HCT116 (cell line): Measurements from ENCODE around the gene OTUD7B. TPM values are rescaled to one million over a fixed set of nuclear protein-coding genes. Genes with fewer than 3 reads are reported as not detected.
A peak's percentile ranks its signal among the peaks of the same experiment; 100 is the strongest.

Experiments
- ATAC-seq: fragments of 200-7000 bp; cut with Tn5 transposase; 2 replicates; pipeline ENCODE4 v1.9.1; 2020; ENCODE audit warnings: mild to moderate bottlenecking, moderate library complexity
- BruUV-seq: library from RNA; stranded (reverse); fragments of 400-500 nt; replicated peaks from 2 replicates; lab custom pipeline; 2021; lab: Mats Ljungman, UMichigan
- CTCF ChIA-PET: fragments of 300-600 bp; sonication (Branson Sonifier 250); formaldehyde crosslinking; loops from one replicate; lab custom pipeline; 2021; ENCODE audit warnings: antibody characterized with exemption; lab: Charles Lee
- POLR2A ChIA-PET: fragments of 300-600, 350-600 bp; sonication (Branson Sonifier 250); formaldehyde crosslinking; loops from one replicate; lab custom pipeline; 2021; ENCODE audit warnings: antibody characterized with exemption; lab: Charles Lee
- RAD21 ChIA-PET, 2 experiments: fragments of 300-600 bp; sonication (Branson Sonifier 250); formaldehyde crosslinking; loops; one replicate each; lab custom pipeline; 2023; ENCODE audit warnings: low total read pairs in 2 of 2; ENCODE audit not compliant: uncharacterized antibody in 2 of 2, unreplicated experiment in 2 of 2, low non-redundant PET in 1 of 2; lab: Charles Lee
- DNase-seq: peaks from one replicate; pipeline ENCODE4 v3.0.0-alpha.2; 2010; ENCODE audit warnings: low read depth, low spot score
- H2AFZ ChIP-seq: fragments of 200-600 bp; shearing (Covaris generic), sonication (generic); 2 replicates; pipeline ENCODE4 v1.6.1; 2017; ENCODE audit warnings: low read depth, mixed run types, mixed read lengths, antibody characterized with exemption, low read length; ENCODE audit not compliant: poor library complexity, severe bottlenecking
- H3K27ac ChIP-seq: 2 replicates; pipeline ENCODE4 v1.5.1; 2012; ENCODE audit warnings: low read depth, low read length
- H3K27me3 ChIP-seq: fragments of 200-600 bp; sonication (generic); 2 replicates; pipeline ENCODE4 v1.6.1; 2016; ENCODE audit warnings: mixed run types, low read length, mixed read lengths; ENCODE audit not compliant: insufficient read depth
- H3K36me3 ChIP-seq, 2 experiments: fragments of 200-500 bp in 1 of 2; fragments of 200-600 bp in 1 of 2; sonication (Bioruptor generic) in 1 of 2; sonication (generic) in 1 of 2; 2 replicates each; pipeline versions ENCODE4 v1.5.1 to v1.6.1; 2014 to 2016; ENCODE audit warnings: low read length in 2 of 2, inconsistent platforms in 1 of 2, mixed read lengths in 1 of 2, mixed run types in 1 of 2; ENCODE audit not compliant: insufficient read depth in 2 of 2, control insufficient read depth in 1 of 2
- H3K4me1 ChIP-seq, 2 experiments: fragments of 200-600 bp in 1 of 2; sonication (generic) in 1 of 2; 2 replicates each; pipeline versions ENCODE4 v1.5.1 to v1.6.1; 2012 to 2017; ENCODE audit warnings: low read length in 2 of 2, inconsistent platforms in 1 of 2, mild to moderate bottlenecking in 1 of 2, mixed read lengths in 1 of 2, mixed run types in 1 of 2, moderate library complexity in 1 of 2; ENCODE audit not compliant: insufficient read depth in 2 of 2, control insufficient read depth in 1 of 2
- H3K4me2 ChIP-seq: fragments of 200-600 bp; sonication (generic); 2 replicates; pipeline ENCODE4 v1.6.1; 2017; ENCODE audit warnings: mixed run types, low read length, mixed read lengths
- H3K4me3 ChIP-seq, 2 experiments: fragments of 200-600 bp in 1 of 2; sonication (generic) in 1 of 2; replicated peaks in 1 of 2; 2 replicates each; pipeline ENCODE4 v1.5.1; 2011 to 2016; ENCODE audit warnings: low read length in 2 of 2, control low read depth in 1 of 2, low read depth in 1 of 2, mild to moderate bottlenecking in 1 of 2, mixed read lengths in 1 of 2, mixed run types in 1 of 2
- H3K79me2 ChIP-seq: fragments of 200-600 bp; sonication (generic); 2 replicates; pipeline ENCODE4 v1.6.1; 2017; ENCODE audit warnings: mild to moderate bottlenecking, mixed run types, low read length, moderate library complexity, mixed read lengths; ENCODE audit not compliant: insufficient read depth
- H3K9ac ChIP-seq: fragments of 200-600 bp; sonication (generic); 2 replicates; pipeline ENCODE4 v1.6.1; 2016; ENCODE audit warnings: low read length, mixed read lengths
- H3K9me2 ChIP-seq: fragments of 200-600 bp; sonication (generic), shearing (Covaris generic); 2 replicates; pipeline ENCODE4 v1.6.1; 2017; ENCODE audit warnings: mixed run types, mild to moderate bottlenecking, moderate library complexity; ENCODE audit not compliant: insufficient read depth
- H3K9me3 ChIP-seq, 2 experiments: fragments of 200-500 bp in 1 of 2; fragments of 200-600 bp in 1 of 2; sonication (Bioruptor generic) in 1 of 2; sonication (generic) in 1 of 2; 2 replicates each; pipeline ENCODE4 v1.6.1; 2014 to 2017; ENCODE audit warnings: low read length in 2 of 2, mixed read lengths in 2 of 2, inconsistent platforms in 1 of 2, low read depth in 1 of 2, mild to moderate bottlenecking in 1 of 2, mixed run types in 1 of 2, moderate library complexity in 1 of 2; ENCODE audit not compliant: control insufficient read depth in 1 of 2, insufficient read depth in 1 of 2
- H4K20me1 ChIP-seq: fragments of 200-600 bp; sonication (generic), shearing (Covaris generic); 2 replicates; pipeline ENCODE4 v1.6.1; 2017; ENCODE audit warnings: mixed run types, mild to moderate bottlenecking, moderate library complexity; ENCODE audit not compliant: insufficient read depth
- ATF3 ChIP-seq: IDR thresholded peaks from 2 replicates; pipeline ENCODE4 v1.6.1; 2012
- CBX3 ChIP-seq: IDR thresholded peaks from 2 replicates; pipeline ENCODE4 v1.6.1; 2012; ENCODE audit warnings: low read depth
- CEBPB ChIP-seq: IDR thresholded peaks from 2 replicates; pipeline ENCODE4 v1.6.1; 2012; ENCODE audit warnings: low read depth
- CTCF ChIP-seq, 3 experiments: fragments of 200-600 bp in 1 of 3; sonication (generic) in 1 of 3; IDR thresholded peaks in 2 of 3; conservative IDR thresholded peaks in 1 of 3; 2 replicates each; pipeline ENCODE4 v1.5.1; 2012 to 2017; ENCODE audit warnings: low read depth in 2 of 3, low read length in 2 of 3, antibody characterized with exemption in 1 of 3, borderline replicate concordance in 1 of 3, control low read depth in 1 of 3, mild to moderate bottlenecking in 1 of 3, mixed read lengths in 1 of 3, mixed run types in 1 of 3, moderate library complexity in 1 of 3; ENCODE audit not compliant: insufficient read depth in 1 of 3
- EGR1 ChIP-seq: IDR thresholded peaks from 2 replicates; pipeline ENCODE4 v1.6.1; 2012; ENCODE audit warnings: low read depth
- EZH2phosphoT487 ChIP-seq: fragments of 200-600 bp; IDR thresholded peaks from 2 replicates; pipeline ENCODE4 v1.6.1; 2018; ENCODE audit warnings: antibody characterized with exemption, borderline replicate concordance
- FOSL1 ChIP-seq: IDR thresholded peaks from 2 replicates; pipeline ENCODE4 v1.6.1; 2012; ENCODE audit warnings: low read depth
- JUND ChIP-seq: IDR thresholded peaks from 2 replicates; pipeline ENCODE4 v1.6.1; 2012
- MAX ChIP-seq: IDR thresholded peaks from 2 replicates; pipeline ENCODE4 v1.6.1; 2012
- POLR2A ChIP-seq: IDR thresholded peaks from 2 replicates; pipeline ENCODE4 v1.7.0; 2011; ENCODE audit warnings: borderline replicate concordance; ENCODE audit not compliant: insufficient read depth, insufficient read length; ENCODE audit errors: extremely low read depth
- REST ChIP-seq: IDR thresholded peaks from 2 replicates; pipeline ENCODE4 v1.6.1; 2012; ENCODE audit warnings: low read depth
- SIN3A ChIP-seq: IDR thresholded peaks from 2 replicates; pipeline ENCODE4 v1.6.1; 2012; ENCODE audit warnings: low read depth
- SP1 ChIP-seq: IDR thresholded peaks from 2 replicates; pipeline ENCODE4 v1.6.1; 2012; ENCODE audit warnings: low read depth
- TCF7L2 ChIP-seq: IDR thresholded peaks from 2 replicates; pipeline ENCODE4 v1.7.0; 2011; ENCODE audit warnings: borderline replicate concordance, inconsistent platforms; ENCODE audit not compliant: insufficient read depth, insufficient read length; ENCODE audit errors: extremely low read depth
- YY1 ChIP-seq: IDR thresholded peaks from 2 replicates; pipeline ENCODE4 v1.6.1; 2011; ENCODE audit warnings: low read length, low read depth, moderate library complexity, mild to moderate bottlenecking; ENCODE audit not compliant: insufficient replicate concordance; ENCODE audit errors: extremely low read depth
- ZBTB33 ChIP-seq: IDR thresholded peaks from 2 replicates; pipeline ENCODE4 v1.6.1; 2011; ENCODE audit warnings: mild to moderate bottlenecking, low read length, moderate library complexity; ENCODE audit not compliant: insufficient replicate concordance; ENCODE audit errors: extremely low read depth
- ZFX ChIP-seq: fragments of 450-650 bp; IDR thresholded peaks from 2 replicates; pipeline ENCODE4 v1.6.1; 2017
- ZNF274 ChIP-seq: fragments of 200-500 bp; sonication (Bioruptor generic); IDR thresholded peaks from 2 replicates; pipeline ENCODE4 v1.6.1; 2014; ENCODE audit warnings: mild to moderate bottlenecking, low read depth, low read length, inconsistent platforms
- intact Hi-C: fragments of 100-400 bp; cut with micrococcal nuclease; formaldehyde crosslinking; loops from 2 replicates; pipeline ENCODE4 v1.10.0; 2022
- total RNA-seq: library from RNA; stranded (reverse); gene quantifications from one replicate; pipeline ENCODE4 v1.2.1, GENCODE V29; 2021; ENCODE audit not compliant: unreplicated experiment

The OTUD7B gene
- total RNA-seq, 1 experiment from 2014 or later, result 23.7 TPM

GRCh38 chr1:149899460-149900284 lies 110.9 kb downstream of the OTUD7B start, which contains the start of gene BOLA1:
BOLA1 (plus strand) TSS chr1:149899568; CDS start chr1:149900060, 492 bp downstream.
- Histone ChIP-seq H3K9me2 (no peaks in the 10 kb centered on the region), H4K20me1 (no peaks in the 10 kb centered on the region), H3K79me2 (peaks cover 8% of the 10 kb centered on the region), H3K9me3 (no peaks in the 10 kb centered on the region), H3K4me3 (peak within 1 kb of the TSS; percentile 59 to 73), H3K4me2 (peak within 1 kb of the TSS; percentile 93), H3K36me3 (no peaks in the 10 kb centered on the region; a peak in 1 of 4 replicates), H3K9ac (peak within 1 kb of the TSS; percentile 80), H2AFZ (peak within 1 kb of the TSS; percentile 55), H3K27me3 (no peaks in the 10 kb centered on the region), H3K4me1 (peaks cover 0 to 14% of the 10 kb centered on the region in 2 experiments; a peak in 2 of 4 replicates), H3K27ac (peak within 1 kb of the TSS; percentile 70)
- POLR2A ChIA-PET, result interaction anchor here (1.0 to 1.3 kb wide), 2 partner anchors 12 to 29 kb away, joined by 3 to 8 read pairs; a partner anchor contains a TSS
- RAD21 ChIA-PET, result no interaction called here
- CTCF ChIA-PET, result interaction anchor here (1.3 kb wide), 1 partner anchor 11 kb away, joined by 3 read pairs; no protein-coding TSS in a partner anchor
- intact Hi-C loops, result no loop called here
- DNase-seq (peak; percentile 86), ATAC-seq (peak; percentile 97)
- BruUV-seq, result TSS peak; percentile 83
- TF ChIP-seq EZH2phosphoT487 (no peak), POLR2A (peak; percentile 68), ZNF274 (no peak), SIN3A (no peak; the same call in 1 of the 2 replicates), ATF3 (no peak), CEBPB (no peak), TCF7L2 (no peak), FOSL1 (no peak), REST (no peak), EGR1 (no peak), YY1 (peak; percentile 90), SP1 (peak; percentile 63), CBX3 (peak; percentile 90; the same call in 1 of the 2 replicates), MAX (peak; percentile 92), ZFX (peak; percentile 72), JUND (no peak), CTCF (IDR thresholded peaks at IDR 0.05 in 2 of 3, conservative IDR thresholded peaks at IDR 0.05 in 1 of 3; ENCODE audit: borderline replicate concordance in 1 of 3, insufficient read depth in 1 of 3, low read depth in 2 of 3, low read length in 2 of 3) (no peak), ZBTB33 (no peak)
